GM18519 (cell line): ENCODE results near the gene ARRDC3.
"Not testable (repeated sequence)": the region's sequence is repeated elsewhere in the genome, so short reads cannot be mapped to it uniquely, and the experiment has no call there.

ENCODE experiments used
- ATAC-seq: cut with Tn5 transposase; IDR thresholded peaks from one replicate; pipeline ENCODE4 v1.9.1; 2021; ENCODE audit warnings: mild to moderate bottlenecking, moderate library complexity; ENCODE audit not compliant: unreplicated experiment, low FRiP score

The ARRDC3 gene

GRCh38 chr5:91383027-91383955 is at the start of gene ARRDC3:
Gene ARRDC3 (minus strand): TSS chr5:91383317. CDS start chr5:91383092, 225 bp downstream.
- peak; percentile 37 for ATAC-seq

DNA sequence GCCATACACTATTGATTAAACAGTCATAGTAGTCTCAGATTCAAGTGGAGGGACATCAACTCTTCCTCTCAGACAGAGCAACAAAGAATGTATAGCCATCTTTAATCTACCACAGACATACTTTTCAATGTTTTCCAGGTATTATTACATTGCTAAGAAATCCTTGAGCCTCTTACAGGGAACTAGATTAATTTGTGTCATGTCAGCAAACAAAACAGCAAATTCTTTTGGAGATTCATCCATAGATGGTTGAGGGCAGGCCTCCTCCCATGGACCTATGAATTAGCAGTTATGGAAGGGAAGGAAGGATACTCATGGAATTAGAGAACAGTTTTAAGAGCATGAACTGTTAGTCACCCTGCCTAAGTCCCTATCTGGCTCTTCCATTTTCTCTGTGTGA is 47.8 kb upstream of the ARRDC3 start:
- ATAC-seq, result no peak

DNA sequence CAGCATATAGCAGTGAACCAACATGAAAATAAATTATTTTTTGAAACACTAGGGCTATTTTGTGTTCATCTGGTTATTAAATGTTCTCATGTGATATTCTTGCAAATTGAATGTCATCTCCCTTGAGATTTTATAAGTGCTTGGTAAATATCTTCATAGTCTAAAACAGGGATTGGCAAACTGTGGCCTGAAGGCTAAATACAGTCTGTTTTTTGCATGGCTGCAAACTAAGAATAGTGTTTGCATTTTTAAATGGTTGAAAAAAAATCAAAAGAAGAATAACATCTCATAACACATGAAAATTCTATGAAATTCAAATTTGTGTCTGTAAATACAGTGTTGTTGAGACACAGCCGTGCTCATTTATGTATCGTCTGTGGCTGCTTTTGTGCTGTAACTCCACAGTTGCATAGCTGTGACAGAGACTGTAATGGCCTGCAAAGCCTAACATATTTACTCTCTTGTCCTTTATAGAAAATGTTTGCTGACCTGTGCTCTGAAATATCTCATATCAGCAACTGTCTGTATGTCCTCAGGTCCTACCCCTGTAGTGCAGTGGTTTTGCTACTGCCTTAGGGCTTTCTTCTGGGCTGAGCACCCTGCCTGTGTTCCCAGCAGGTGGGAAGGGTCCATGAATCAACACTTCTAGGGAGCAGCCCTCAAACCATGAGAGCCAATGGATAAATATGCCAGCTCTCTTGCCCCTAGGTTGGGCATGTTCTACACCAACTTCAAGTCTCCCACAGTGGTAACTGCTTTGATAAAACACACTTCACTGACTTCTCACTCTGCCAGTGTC is 41.7 kb upstream of the ARRDC3 start:
- ATAC-seq, result no peak

DNA sequence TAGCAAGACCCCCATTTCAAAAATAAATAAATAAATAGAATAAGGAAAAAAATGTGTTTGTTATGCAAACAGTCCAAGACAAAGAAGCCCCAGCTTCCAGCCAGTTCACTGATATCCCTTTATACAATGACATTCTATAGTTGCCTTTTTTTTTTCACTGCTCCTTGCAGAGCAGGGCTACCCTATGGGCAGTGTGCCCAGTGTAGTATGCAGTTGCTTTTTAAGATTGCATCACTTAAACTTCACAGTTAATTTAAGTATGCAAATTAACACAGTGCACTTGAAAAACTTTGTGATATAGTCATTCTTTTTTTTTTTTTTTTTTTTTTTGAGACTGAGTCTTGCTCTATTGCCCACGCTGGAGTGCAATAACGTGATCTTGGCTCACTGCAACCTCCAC is 40.8 kb upstream of the ARRDC3 start:
- ATAC-seq, result no peak

DNA sequence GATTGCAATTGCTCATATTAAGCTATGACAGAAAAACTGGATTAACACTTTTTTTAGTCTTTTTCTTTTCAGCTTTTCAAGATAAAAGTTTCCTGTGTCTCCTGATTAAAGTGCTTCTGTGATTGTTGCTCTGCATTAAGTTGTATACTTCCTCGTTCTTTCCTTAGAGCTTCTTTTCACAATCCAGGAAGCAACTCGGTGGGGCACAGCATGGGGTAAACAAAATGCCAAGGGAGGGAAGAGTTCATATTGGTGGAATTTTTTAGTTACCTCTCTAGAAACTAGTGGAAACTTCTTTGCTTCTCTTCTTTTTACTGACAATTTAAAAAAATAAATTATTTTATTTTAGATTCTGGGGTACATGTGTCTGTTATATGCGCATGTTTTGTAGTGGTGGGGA is 37.8 kb upstream of the ARRDC3 start:
- no peak for ATAC-seq

GRCh38 chr5:91419571-91420537 is 36.7 kb upstream of the ARRDC3 start:
- ATAC-seq, result peak; percentile 56

DNA sequence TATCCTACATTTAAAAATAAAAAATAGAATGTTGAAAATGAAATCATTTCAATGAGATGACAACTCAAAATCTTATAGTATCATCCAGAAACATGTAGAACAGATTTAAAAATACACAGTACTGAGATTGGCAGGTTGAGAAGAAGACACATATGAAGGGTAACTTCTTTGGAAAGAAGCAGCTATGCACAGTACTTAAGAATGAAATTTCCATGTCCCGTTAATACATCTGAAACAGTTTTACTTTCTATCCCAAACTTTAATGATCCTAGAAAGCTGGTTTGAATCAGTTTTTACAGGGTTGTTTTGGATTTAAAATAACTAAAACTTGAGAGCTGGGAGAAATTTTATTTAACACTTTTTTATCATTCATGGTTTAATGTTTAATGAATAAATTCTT is 36.0 kb upstream of the ARRDC3 start:
- no peak for ATAC-seq

- ATAC-seq, result no peak
Measured at GRCh38 chr5:91418158-91418557, 35.0 kb upstream of the ARRDC3 start.

GRCh38 chr5:91417219-91417618 is 34.1 kb upstream of the ARRDC3 start:
- no peak for ATAC-seq

DNA sequence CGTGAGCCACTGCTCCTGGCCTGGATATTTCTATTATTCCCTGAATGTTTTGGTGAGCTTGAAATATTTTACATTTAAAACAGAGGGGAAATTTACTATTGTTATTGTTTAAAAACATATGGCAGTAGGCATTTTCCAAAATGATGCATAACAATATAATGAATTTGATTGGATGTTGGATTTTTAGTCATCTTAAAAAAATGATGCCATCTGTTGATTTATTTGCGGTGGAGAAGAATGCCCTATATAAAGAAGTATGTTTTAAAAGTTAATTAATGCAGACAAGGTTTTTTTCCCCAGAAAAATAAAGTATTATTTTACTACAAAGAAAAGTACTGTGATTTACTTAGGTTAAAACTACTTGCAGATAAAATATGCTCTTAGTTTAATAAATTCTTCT is 33.4 kb upstream of the ARRDC3 start:
- ATAC-seq, result no peak

GRCh38 chr5:91409304-91409703 is 26.2 kb upstream of the ARRDC3 start:
- no peak for ATAC-seq

DNA sequence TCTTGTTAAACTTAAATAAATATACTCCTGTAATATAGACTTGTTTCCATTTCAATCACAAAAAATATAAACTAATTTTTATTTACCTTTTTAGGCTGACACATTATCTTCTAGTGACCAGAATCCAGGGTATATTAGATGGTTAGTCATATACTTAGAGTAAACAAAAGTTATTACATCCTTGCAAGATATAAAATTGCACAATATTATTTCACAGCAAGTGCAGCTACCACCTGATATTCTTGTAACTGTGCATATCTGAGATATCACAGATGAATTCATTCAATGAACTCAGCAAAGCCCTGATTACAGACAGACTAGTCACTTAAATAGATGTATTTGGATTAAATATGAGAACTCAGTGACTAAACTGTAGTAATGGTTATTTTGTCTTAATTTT is 25.6 kb upstream of the ARRDC3 start:
- ATAC-seq, result no peak

DNA sequence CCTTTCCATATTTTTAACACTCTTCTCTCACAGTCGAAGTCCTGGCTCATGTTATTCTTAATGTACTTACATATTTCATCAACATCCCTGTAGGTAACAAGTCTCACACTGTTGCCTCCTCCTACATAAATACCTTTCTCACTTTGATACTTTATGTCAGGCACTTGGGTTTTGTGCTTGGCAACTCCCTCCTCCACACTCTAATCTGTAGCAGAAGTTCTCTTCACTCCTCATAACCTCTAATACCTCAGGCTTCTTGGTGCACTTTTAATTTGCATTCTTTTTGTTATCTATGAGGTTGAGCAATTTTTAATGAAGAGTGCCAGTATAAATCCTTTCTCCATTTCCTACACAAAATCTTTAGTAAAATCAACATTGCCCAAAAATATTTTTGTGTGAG is 24.1 kb upstream of the ARRDC3 start:
- no peak for ATAC-seq

GRCh38 chr5:91403438-91403837 is 20.3 kb upstream of the ARRDC3 start:
- ATAC-seq, result no peak

- no peak for ATAC-seq
Measured at GRCh38 chr5:91401175-91401574, 18.1 kb upstream of the ARRDC3 start.

DNA sequence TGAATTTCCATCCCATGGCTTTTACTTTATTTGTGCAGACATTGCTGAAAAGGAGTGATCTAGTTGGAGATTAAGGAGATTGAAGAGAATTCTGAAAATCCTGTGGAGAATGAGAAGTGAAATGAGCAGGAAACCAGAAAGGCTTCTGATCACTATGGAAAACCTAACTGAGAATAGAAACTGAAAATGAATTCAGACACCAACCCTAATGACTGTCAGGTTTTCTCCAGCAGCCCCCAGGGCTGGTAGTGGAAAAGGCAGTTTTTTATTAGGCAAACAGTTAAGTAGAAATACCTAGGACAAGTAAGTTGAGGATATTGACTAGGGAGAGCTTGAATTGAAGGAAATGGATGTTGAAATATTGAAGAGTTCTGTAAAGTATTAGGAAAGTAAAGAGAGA is 14.7 kb upstream of the ARRDC3 start:
- ATAC-seq, result no peak

- ATAC-seq, result no peak
Measured at GRCh38 chr5:91390268-91390667, 7.2 kb upstream of the ARRDC3 start.

DNA sequence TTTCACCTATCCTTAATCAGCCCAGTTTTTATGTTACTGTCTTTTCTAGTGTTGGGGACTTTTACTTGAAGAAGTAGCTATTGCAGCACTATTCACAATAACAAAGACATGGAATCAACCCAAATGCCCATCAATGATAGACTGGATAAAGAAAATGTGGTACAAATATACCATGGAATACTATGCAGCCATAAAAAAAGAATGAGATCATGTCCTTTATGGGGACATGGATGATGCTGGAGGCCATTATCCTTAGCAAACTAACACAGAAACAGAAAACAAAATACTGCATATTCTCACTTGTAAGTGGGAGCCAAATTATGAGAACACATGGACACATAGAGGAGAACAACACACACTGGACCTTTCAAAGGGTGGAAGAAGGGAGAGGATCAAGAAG is 6.4 kb upstream of the ARRDC3 start:
- not testable (repeated sequence) for ATAC-seq

DNA sequence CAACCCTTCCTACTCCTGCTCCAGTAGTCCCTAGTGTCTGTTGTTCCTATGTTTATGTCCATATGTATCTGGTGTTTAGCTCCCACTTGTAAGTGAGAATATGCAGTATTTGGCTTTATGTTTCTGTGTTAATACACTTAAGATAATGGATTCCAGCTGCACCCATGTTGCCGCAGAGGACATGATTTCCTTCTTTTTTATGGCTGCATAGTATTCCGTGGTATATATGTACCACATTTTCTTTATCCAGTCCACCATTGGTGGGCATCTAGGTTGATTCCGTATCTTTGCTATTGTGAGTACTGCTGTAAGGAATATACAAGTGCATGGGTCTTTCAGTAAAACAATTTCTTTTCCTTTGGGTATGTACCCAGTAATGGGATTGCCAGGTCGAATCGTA is 5.2 kb upstream of the ARRDC3 start:
- no peak for ATAC-seq

- no peak for ATAC-seq
Measured at GRCh38 chr5:91386120-91386519, 3.0 kb upstream of the ARRDC3 start.
